Nephron progenitor cell (in vitro differentiated cells): ENCODE results near the gene TTLL11.

Experiments
- DNase-seq: peaks from one replicate; pipeline ENCODE4 v3.0.0; 2021
- H3K27ac Mint-ChIP-seq: 2 replicates; pipeline ENCODE4 v1.8.0; 2021; ENCODE audit warnings: mild to moderate bottlenecking, moderate library complexity, mixed read lengths
- H3K27me3 Mint-ChIP-seq: 2 replicates; pipeline ENCODE4 v1.8.0; 2021; ENCODE audit warnings: mild to moderate bottlenecking, low read depth, mixed read lengths; ENCODE audit not compliant: poor library complexity
- H3K36me3 Mint-ChIP-seq: 2 replicates; pipeline ENCODE4 v1.8.0; 2021; ENCODE audit warnings: low read depth, mixed read lengths
- H3K4me1 Mint-ChIP-seq: 2 replicates; pipeline ENCODE4 v1.8.0; 2021; ENCODE audit warnings: mixed read lengths
- H3K4me3 Mint-ChIP-seq: 2 replicates; pipeline ENCODE4 v1.8.0; 2021; ENCODE audit warnings: mild to moderate bottlenecking, moderate library complexity, mixed read lengths
- H3K9me3 Mint-ChIP-seq: 2 replicates; pipeline ENCODE4 v1.8.0; 2021; ENCODE audit warnings: mild to moderate bottlenecking, moderate library complexity, mixed read lengths
- CTCF ChIP-seq: fragments of 200-600 bp; sonication (generic); IDR thresholded peaks from 2 replicates; pipeline ENCODE4 v1.5.0; 2021; ENCODE audit warnings: antibody characterized with exemption

Gene TTLL11

GRCh38 chr9:122090981-122091380, 2.1 kb downstream of the TTLL11 start:
- TF ChIP-seq CTCF, result no peak
- H3K4me3 Mint-ChIP-seq, result no peak overlapping the region
- H3K27me3 Mint-ChIP-seq, result peaks cover 81% of the 10 kb centered on the region

GRCh38 chr9:122090287-122090883, 2.7 kb downstream of the TTLL11 start:
- H3K4me1 Mint-ChIP-seq, result peaks cover 14% of the 10 kb centered on the region
- H3K27ac Mint-ChIP-seq, result no peak overlapping the region
- no peaks in the 10 kb centered on the region for H3K9me3 Mint-ChIP-seq
- no peak for TF ChIP-seq CTCF
- no peak overlapping the region for H3K4me3 Mint-ChIP-seq
- no peak for DNase-seq
- peaks cover 82% of the 10 kb centered on the region for H3K27me3 Mint-ChIP-seq
- no peaks in the 10 kb centered on the region for H3K36me3 Mint-ChIP-seq

More at GRCh38 chr9:122090981-122091380, 2.1 kb downstream of the TTLL11 start:
- H3K4me1 Mint-ChIP-seq, result peaks cover 14% of the 10 kb centered on the region
- H3K36me3 Mint-ChIP-seq, result no peaks in the 10 kb centered on the region
- no peak for DNase-seq
- no peaks in the 10 kb centered on the region for H3K9me3 Mint-ChIP-seq
- H3K27ac Mint-ChIP-seq, result no peak overlapping the region

GRCh38 chr9:122088880-122089706, 4.0 kb downstream of the TTLL11 start:
- H3K36me3 Mint-ChIP-seq, result no peaks in the 10 kb centered on the region
- no peak for DNase-seq
- H3K4me3 Mint-ChIP-seq, result no peak overlapping the region
- H3K27me3 Mint-ChIP-seq, result peaks cover 76% of the 10 kb centered on the region
- no peak for TF ChIP-seq CTCF
- H3K27ac Mint-ChIP-seq, result no peak overlapping the region
- H3K4me1 Mint-ChIP-seq, result peaks cover 9% of the 10 kb centered on the region
- H3K9me3 Mint-ChIP-seq, result no peaks in the 10 kb centered on the region

- H3K4me3 Mint-ChIP-seq, result no peak overlapping the region
- H3K4me1 Mint-ChIP-seq, result peaks cover 9% of the 10 kb centered on the region
These were observed 5.5 kb downstream of the TTLL11 start for GRCh38 chr9:122087406-122088200.

GRCh38 chr9:122086873-122087272, 6.2 kb downstream of the TTLL11 start:
- Mint-ChIP-seq H3K4me1 (peaks cover 3% of the 10 kb centered on the region), H3K27ac (no peak overlapping the region), H3K27me3 (peaks cover 73% of the 10 kb centered on the region), H3K4me3 (no peak overlapping the region), H3K9me3 (no peaks in the 10 kb centered on the region), H3K36me3 (no peaks in the 10 kb centered on the region)
- TF ChIP-seq CTCF, result no peak
- no peak for DNase-seq

More at GRCh38 chr9:122087406-122088200, 5.5 kb downstream of the TTLL11 start:
- no peak for TF ChIP-seq CTCF
- DNase-seq, result no peak
- Mint-ChIP-seq H3K27ac (no peak overlapping the region), H3K36me3 (no peaks in the 10 kb centered on the region), H3K9me3 (no peaks in the 10 kb centered on the region), H3K27me3 (peaks cover 79% of the 10 kb centered on the region)
